GM21786 (cell line): Measurements from ENCODE around the gene ADIPOQ.
"Not testable (repeated sequence)": the region's sequence is repeated elsewhere in the genome, so short reads cannot be mapped to it uniquely, and the experiment has no call there.

Source experiments
- ATAC-seq: cut with Tn5 transposase; IDR thresholded peaks from one replicate; pipeline ENCODE4 v1.9.1; 2021; ENCODE audit not compliant: unreplicated experiment

ADIPOQ gene

GRCh38 chr3:186842426-186843038, at the start of gene ADIPOQ:
Gene ADIPOQ (plus strand): TSS chr3:186842710. CDS start chr3:186853059, 10,349 bp downstream.
- no peak for ATAC-seq

DNA sequence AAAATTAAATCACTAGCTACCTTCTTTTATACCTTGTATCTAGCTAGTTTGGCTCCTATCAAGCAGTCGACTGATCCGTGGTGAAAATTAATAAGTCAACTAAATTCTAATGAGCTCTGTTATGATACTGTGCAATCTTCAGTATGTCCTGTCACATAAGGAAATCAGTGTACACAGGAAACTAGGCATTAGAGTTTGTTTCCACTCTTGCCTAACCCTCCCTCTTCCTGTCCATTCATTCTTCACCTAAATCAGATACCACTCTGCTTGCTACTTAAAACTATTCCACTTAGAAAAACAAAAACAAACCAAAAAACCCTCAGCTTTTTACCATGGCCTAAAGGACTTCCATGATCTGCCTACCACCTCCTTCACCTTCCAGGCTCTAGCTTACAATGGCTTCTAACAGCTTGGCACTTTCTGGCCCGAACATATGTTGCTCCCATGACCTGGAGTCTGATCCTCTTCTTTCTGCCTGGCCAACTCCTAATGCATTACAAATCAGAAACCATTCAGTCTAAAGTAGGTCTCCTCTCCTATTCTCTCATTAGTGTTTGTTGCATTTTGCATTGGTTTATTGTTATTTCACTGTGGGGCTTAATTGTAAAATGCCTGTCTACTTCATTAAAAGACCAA, 44.2 kb upstream of the ADIPOQ start:
- ATAC-seq: no peak

DNA sequence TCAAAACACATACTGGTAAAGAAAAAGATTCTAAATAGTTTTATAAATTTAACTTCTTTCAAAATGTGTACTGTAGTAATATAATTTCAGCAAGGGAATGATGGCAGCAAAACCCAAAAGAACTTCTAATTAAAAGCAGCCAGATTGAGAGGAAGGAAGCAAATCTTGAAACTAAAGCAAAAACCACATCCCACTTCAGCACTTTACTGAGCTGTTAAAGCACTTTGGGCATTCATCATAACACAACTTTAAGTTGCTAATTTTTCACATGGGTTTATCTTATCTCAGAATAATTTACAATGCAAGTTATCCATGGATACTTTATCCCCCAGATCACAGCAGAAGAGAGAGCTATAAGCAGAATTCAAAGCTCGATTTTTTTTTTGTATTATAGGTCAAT, 42.2 kb upstream of the ADIPOQ start:
- no peak for ATAC-seq

DNA sequence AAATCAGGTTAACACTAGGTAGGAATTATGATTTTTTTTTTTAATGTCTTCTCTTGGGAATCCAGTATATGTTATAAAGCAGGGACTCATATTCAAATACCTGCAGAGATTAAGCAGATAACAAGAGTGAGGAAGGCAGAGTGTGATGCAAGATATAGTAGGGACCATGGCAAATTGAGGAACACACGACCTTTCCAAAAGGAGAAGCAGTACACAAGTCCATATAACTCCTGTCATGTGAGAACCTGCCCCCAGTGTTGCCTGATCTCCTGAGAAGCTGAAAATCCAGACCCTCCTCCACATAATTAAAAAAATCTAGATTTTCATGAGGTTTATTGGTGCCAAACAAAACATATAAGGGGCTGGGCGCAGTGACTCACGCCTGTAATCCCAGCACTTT, 39.8 kb upstream of the ADIPOQ start:
- ATAC-seq: no peak

GRCh38 chr3:186803447-186803846, 39.1 kb upstream of the ADIPOQ start:
- ATAC-seq: not testable (repeated sequence)

DNA sequence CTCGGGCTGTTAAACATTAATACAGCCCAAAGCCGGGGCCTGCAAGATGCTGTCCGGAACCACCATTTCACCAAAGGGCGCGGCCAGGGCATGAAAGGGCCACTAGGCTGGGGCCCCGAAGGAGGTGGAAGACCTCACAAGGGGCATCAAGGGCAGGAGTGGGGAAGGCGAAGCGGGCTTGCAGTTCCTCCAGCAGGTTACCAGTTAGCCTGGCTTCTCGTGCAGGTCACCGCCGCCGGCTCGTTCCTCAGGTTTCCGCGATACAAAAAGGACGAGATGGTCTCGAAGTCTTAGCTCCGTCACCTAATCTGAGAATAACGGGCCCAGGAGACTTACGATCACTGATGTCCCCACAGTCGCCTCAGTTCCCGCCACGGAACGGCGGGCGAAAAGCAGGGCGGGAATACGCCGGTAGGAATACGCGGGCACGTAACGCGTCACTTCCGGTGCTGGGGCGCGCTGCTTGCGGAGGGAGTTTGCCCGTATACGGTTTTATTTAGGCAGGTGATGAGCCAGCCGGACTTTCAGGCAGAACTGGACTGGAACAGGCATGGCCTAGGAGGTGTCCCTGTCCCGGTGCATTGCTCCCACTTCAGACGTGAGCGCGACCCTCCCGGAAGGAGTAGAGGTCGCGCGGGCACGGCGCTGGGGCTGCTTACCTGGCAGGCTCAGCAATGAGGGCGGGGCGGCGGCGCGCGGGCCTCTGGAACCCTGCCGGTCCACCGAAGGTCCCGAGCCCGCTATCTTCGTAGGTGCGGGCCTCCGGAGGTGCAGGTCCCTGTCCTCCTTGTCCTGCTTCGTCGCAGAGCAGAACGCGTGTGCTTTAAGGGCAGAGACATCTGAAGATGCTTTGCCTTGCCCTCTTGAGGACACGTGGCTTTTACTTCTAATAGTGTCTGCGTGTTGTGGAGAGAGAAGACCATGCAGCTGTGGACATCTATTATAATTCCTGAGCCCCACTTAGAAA, 36.1 kb upstream of the ADIPOQ start, which contains the start of gene RFC4:
TSS of gene RFC4 (minus strand) at position 394 of the 967 bp plus-strand sequence. CDS start 1,769 bp downstream, outside the sequence.
- ATAC-seq: peak; percentile 94

- ATAC-seq: no peak
Measured at GRCh38 chr3:186807231-186807630, 35.3 kb upstream of the ADIPOQ start.

DNA sequence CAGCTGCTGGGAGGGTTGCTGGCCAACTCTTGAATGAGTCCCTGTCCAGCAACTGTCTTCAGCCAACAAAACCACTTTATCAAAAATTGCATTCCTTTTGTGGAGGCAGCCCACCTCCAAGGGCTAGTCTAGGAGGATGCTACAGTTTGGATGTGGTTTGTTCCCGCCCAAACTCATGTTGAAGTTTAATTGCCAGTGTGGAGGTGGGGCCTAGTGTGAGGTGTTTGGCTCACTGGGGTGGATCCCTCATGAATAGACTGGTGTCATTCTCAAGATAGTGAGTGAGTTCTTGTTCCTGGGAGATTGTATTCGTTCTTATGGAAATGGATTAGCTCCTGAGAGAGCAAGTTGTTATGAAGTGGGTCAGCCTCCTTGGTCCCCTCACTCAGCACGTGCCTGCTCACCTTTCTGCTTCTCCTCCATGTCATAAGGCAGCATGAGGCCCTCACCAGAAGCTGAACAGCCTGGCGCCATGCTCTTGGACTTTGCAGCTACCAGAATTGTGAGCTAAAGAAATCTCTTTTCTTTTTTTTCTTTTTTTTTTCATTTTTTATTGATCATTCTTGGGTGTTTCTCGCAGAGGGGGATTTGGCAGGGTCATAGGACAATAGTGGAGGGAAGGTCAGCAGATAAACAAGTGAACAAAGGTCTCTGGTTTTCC, 32.0 kb upstream of the ADIPOQ start:
- no peak for ATAC-seq

DNA sequence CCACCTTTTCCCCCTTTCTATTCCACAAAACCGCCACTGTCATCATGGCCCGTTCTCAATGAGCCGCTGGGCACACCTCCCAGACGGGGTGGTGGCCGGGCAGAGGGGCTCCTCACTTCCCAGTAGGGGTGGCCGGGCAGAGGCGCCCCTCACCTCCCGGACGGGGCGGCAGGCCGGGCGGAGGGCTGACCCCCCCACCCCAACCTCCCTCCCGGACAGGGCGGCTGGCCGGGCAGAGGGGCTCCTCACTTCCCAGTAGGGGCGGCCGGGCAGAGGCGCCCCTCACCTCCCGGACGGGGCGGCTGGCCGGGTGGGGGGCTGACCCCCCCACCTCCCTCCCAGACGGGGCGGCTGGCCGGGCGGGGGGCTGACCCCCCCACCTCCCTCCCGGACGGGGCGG, 31.2 kb upstream of the ADIPOQ start:
- ATAC-seq: not testable (repeated sequence)

- no peak for ATAC-seq
Measured at GRCh38 chr3:186814100-186814499, 28.4 kb upstream of the ADIPOQ start.

DNA sequence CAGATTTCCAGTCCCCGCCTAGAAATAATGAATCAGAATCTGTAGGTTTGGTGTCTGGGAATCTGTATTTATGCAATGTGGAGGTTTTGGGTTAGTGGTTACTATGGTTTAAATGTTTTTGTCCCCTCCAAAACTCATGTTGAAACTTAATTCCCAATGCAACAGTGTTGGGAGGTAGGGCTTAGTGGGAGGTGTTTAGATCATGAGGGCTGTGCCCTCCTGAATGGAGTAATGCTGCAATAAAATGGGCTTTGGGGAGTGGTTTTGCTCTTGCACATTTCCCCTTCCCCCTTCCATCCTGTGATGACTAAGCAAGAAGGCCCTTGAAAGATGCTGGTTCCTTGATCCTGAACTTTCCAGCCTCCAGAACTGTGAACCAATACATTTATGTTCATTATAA, 27.1 kb upstream of the ADIPOQ start:
- no peak for ATAC-seq

DNA sequence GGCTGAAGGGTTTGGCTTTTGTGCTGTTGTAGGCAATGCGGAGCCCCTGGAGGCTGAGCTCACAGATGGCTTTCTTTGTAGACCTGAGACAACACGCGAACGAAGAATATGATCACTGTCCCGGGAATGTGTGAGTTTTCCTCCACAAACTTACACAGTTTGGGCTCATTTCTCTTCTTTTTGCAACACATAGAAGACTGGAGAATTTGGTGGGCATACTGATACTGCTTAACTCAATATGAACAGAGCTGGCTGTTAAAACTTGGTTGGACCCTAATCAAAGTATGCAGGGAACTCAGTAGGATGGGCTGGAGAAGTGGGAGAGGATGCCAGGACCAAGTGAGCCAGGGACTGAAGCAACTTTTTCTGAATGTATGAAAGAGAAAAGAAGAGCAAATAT, 24.0 kb upstream of the ADIPOQ start:
- ATAC-seq: no peak

GRCh38 chr3:186818956-186819355, 23.6 kb upstream of the ADIPOQ start:
- no peak for ATAC-seq

GRCh38 chr3:186821429-186822387, 20.8 kb upstream of the ADIPOQ start:
- ATAC-seq: no peak

GRCh38 chr3:186822388-186822759, 20.1 kb upstream of the ADIPOQ start:
- ATAC-seq: not testable (repeated sequence)

DNA sequence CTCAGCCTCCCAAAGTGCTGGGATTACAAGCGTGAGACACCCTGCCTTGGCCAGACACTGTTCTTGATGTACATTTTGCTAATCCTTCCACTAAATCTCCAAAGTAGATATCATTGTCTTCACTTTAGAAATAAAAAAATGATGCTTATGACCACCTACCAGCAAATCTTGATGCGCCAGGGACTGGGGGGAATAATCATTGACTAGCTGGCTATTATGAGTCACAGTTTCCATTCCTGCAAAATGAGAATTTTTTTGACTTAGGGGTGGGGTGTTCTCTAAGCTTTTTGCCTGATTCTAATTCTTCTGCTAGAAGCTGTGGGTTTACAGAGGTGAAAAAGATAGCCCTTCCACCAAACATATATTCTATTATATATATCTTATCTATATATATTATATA, 19.1 kb upstream of the ADIPOQ start:
- ATAC-seq: no peak

DNA sequence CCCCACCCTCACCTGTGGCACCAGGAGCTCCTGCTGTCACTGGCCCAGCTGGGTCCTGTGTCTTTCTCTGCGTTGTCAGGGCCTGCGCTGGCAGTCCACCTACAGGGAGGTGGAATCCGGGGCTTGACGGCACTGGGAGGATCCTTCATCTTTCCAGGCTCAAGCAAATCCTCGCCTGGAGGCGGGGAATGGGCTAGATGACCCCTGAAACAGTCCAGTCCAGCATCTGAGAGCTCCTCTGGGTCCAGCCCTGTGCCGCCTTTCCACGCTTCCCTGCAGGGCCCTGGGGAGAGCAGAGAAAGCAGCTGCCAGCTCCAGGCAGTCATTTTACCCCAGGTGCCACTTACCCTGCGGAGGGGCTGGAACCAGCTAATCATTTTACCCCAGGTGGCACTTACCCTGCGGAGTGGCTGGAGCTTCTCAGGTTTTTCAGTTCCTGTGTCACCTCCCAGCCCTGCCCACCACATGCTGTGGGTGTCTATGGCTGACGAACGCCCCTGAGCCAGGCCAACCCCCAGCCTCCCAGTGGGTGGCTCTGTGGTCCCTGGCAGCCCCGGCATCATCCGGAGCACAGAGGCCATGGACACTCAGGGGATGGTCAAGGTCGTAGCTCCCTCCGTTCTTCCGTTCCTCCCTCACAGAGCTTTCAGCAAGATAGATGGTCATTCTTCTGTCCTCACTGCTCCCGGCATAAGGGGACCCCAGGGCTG, 17.9 kb upstream of the ADIPOQ start:
- ATAC-seq: no peak

DNA sequence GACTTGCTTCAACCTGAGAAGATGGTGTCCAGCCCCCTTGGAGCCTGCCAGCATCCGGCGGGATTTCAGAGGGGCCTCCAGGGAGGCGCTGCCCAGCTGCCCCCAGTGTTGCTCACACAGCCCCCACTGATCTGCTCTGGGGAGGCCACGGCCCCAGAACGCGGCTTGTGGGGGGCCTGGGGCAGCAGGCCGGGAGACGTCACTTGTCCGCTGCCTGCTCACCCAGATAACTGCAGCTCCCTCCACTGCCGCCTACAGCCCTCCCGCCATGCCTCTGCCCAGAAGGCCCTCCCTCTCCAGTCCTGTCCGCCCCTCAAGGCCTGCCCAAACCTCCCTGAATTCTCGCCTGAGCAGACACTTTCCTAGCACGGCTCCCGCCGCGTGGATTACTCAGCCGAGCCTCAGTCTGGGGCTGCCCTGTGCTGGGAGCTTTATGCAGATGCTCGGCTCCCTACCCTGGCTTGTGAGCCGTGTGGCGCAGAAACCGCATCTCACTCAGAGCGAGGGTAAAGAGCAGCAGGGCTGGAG, 17.2 kb upstream of the ADIPOQ start:
- ATAC-seq: no peak

- no peak for ATAC-seq
Measured at GRCh38 chr3:186825872-186826409, 16.6 kb upstream of the ADIPOQ start.
